ELR (cell line): ENCODE measurements around the gene ATP10D.
A peak's percentile ranks its signal among the peaks of the same experiment; 100 is the strongest.

Experiments
- DNase-seq: peaks from one replicate; pipeline ENCODE4 v3.0.0-alpha.2; 2015; ENCODE audit warnings: low read depth

ATP10D gene

GRCh38 chr4:47590325-47590724 is 105.2 kb downstream of the ATP10D start:
- no peak for DNase-seq

GRCh38 chr4:47597696-47598095 is 112.6 kb downstream of the ATP10D start:
- no peak for DNase-seq

- DNase-seq, result no peak
Measured at GRCh38 chr4:47598320-47598719, 113.2 kb downstream of the ATP10D start.

GRCh38 chr4:47598896-47599295 is 113.8 kb downstream of the ATP10D start:
- DNase-seq, result no peak

GRCh38 chr4:47606482-47606881 is 121.4 kb downstream of the ATP10D start:
- no peak for DNase-seq

- peak; percentile 51 for DNase-seq
Measured at GRCh38 chr4:47612116-47613023, 127.3 kb downstream of the ATP10D start.

GRCh38 chr4:47615385-47615784 is 130.3 kb downstream of the ATP10D start:
- DNase-seq, result peak; percentile 24

GRCh38 chr4:47617607-47618006 is 132.5 kb downstream of the ATP10D start:
- DNase-seq, result no peak

- DNase-seq, result no peak
Measured at GRCh38 chr4:47619691-47620090, 134.6 kb downstream of the ATP10D start.

GRCh38 chr4:47621181-47621580 is 136.1 kb downstream of the ATP10D start:
- DNase-seq, result no peak

- DNase-seq, result peak; percentile 67
Measured at GRCh38 chr4:47624031-47624441, 139.0 kb downstream of the ATP10D start.

GRCh38 chr4:47631161-47631560 is 146.1 kb downstream of the ATP10D start:
- DNase-seq, result no peak

- peak; percentile 71 for DNase-seq
Measured at GRCh38 chr4:47639531-47639930, 154.5 kb downstream of the ATP10D start.

GRCh38 chr4:47640911-47641310 is 155.8 kb downstream of the ATP10D start:
- DNase-seq, result peak; percentile 45

- DNase-seq, result no peak
Measured at GRCh38 chr4:47641755-47642154, 156.7 kb downstream of the ATP10D start.

- DNase-seq, result no peak
Measured at GRCh38 chr4:47642191-47642830, 157.2 kb downstream of the ATP10D start.
